OCI-LY3 (cell line): ENCODE data around the gene CNGB1.

Experiments used
- H2AFZ ChIP-seq: fragments of 200-600, 300-600 bp; shearing (Covaris generic); 2 replicates; pipeline ENCODE4 v1.6.0; 2014; ENCODE audit warnings: antibody characterized with exemption, low read depth, low read length
- H3K27ac ChIP-seq: fragments of 200-600, 300-600 bp; sonication (generic); 2 replicates; pipeline ENCODE4 v1.5.1; 2014; ENCODE audit warnings: mild to moderate bottlenecking, low read length, moderate library complexity, mixed read lengths
- H3K27me3 ChIP-seq: fragments of 200-600, 300-600 bp; sonication (generic); 2 replicates; pipeline ENCODE4 v1.6.1; 2014; ENCODE audit warnings: low read depth, low read length, mixed read lengths
- H3K36me3 ChIP-seq: fragments of 200-600, 300-600 bp; sonication (generic); replicated peaks from 2 replicates; pipeline ENCODE3; 2014; ENCODE audit warnings: low read depth, low read length, mixed read lengths
- H3K4me1 ChIP-seq: fragments of 300-600, 200-600 bp; sonication (generic); 2 replicates; pipeline ENCODE4 v1.6.1; 2014; ENCODE audit warnings: low read length, mixed read lengths
- H3K4me2 ChIP-seq: fragments of 200-600, 300-600 bp; sonication (generic); 2 replicates; pipeline ENCODE4 v1.6.1; 2014; ENCODE audit warnings: low read length, mixed read lengths
- H3K4me3 ChIP-seq: fragments of 300-600, 200-600 bp; sonication (generic); 2 replicates; pipeline ENCODE4 v1.5.1; 2014; ENCODE audit warnings: antibody characterized with exemption, mild to moderate bottlenecking, low read length, moderate library complexity
- H3K79me2 ChIP-seq: fragments of 300-600, 200-600 bp; shearing (Covaris generic); 2 replicates; pipeline ENCODE4 v1.6.1; 2014; ENCODE audit warnings: mild to moderate bottlenecking, low read length, mixed read lengths
- H3K9ac ChIP-seq: fragments of 300-600, 200-600 bp; shearing (Covaris generic); 2 replicates; pipeline ENCODE4 v1.6.0; 2014; ENCODE audit warnings: mild to moderate bottlenecking, low read length, moderate library complexity
- H3K9me3 ChIP-seq: fragments of 200-600, 300-600 bp; shearing (Covaris generic); 2 replicates; pipeline ENCODE4 v1.6.1; 2014; ENCODE audit warnings: low read length, mixed read lengths; ENCODE audit not compliant: insufficient read depth
- H4K20me1 ChIP-seq: fragments of 200-600, 300-600 bp; sonication (generic); 2 replicates; pipeline ENCODE4 v1.6.1; 2016; ENCODE audit warnings: low read length, mixed read lengths; ENCODE audit not compliant: insufficient read depth
- EZH2phosphoT487 ChIP-seq: fragments of 200-600 bp; shearing (Covaris generic); IDR thresholded peaks from 2 replicates; pipeline ENCODE4 v1.6.1; 2018; ENCODE audit warnings: antibody characterized with exemption, mixed run types, low read depth
- TF ChIP-seq, protein P1 (sequence below): fragments of 200-600, 300-600 bp; sonication (generic); IDR thresholded peaks from 2 replicates; pipeline ENCODE4 v1.5.1; 2014; ENCODE audit warnings: antibody characterized with exemption, low read length, low read depth

The CNGB1 gene

DNA sequence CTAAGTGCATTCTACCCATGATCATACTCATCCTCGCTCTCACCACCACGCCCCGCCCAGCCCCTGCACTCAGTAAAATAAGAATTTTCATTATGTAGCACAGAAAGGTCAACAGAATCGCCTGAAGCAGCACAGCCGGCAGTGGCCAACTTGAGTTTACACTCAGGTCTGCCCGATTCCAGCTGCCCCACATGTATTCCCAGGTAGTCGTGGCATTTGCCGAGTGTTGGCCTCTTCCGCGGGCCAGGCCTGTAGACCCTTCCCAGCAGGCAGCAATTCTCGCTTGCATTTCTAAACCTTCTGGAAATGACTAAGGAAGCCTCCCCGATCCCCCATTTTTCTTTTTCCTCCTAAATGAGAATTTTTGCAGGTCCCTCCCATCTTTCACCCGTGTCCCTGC lies 609 bp downstream of the CNGB1 start:
- Histone ChIP-seq H3K27me3 (peaks cover 17% of the 10 kb centered on the region), H3K27ac (no peak overlapping the region), H2AFZ (no peak overlapping the region), H3K4me3 (no peak overlapping the region), H3K4me2 (no peak overlapping the region), H3K79me2 (no peaks in the 10 kb centered on the region), H3K36me3 (no peaks in the 10 kb centered on the region), H3K4me1 (0 out of 2 replicates have a peak, but pooled peaks cover 2% of the 10 kb centered on the region), H3K9me3 (no peaks in the 10 kb centered on the region), H4K20me1 (no peaks in the 10 kb centered on the region), H3K9ac (no peak overlapping the region)
- TF ChIP-seq EZH2phosphoT487 = no peak
- TF ChIP-seq, protein P1, sequence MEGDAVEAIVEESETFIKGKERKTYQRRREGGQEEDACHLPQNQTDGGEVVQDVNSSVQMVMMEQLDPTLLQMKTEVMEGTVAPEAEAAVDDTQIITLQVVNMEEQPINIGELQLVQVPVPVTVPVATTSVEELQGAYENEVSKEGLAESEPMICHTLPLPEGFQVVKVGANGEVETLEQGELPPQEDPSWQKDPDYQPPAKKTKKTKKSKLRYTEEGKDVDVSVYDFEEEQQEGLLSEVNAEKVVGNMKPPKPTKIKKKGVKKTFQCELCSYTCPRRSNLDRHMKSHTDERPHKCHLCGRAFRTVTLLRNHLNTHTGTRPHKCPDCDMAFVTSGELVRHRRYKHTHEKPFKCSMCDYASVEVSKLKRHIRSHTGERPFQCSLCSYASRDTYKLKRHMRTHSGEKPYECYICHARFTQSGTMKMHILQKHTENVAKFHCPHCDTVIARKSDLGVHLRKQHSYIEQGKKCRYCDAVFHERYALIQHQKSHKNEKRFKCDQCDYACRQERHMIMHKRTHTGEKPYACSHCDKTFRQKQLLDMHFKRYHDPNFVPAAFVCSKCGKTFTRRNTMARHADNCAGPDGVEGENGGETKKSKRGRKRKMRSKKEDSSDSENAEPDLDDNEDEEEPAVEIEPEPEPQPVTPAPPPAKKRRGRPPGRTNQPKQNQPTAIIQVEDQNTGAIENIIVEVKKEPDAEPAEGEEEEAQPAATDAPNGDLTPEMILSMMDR = no peak

DNA sequence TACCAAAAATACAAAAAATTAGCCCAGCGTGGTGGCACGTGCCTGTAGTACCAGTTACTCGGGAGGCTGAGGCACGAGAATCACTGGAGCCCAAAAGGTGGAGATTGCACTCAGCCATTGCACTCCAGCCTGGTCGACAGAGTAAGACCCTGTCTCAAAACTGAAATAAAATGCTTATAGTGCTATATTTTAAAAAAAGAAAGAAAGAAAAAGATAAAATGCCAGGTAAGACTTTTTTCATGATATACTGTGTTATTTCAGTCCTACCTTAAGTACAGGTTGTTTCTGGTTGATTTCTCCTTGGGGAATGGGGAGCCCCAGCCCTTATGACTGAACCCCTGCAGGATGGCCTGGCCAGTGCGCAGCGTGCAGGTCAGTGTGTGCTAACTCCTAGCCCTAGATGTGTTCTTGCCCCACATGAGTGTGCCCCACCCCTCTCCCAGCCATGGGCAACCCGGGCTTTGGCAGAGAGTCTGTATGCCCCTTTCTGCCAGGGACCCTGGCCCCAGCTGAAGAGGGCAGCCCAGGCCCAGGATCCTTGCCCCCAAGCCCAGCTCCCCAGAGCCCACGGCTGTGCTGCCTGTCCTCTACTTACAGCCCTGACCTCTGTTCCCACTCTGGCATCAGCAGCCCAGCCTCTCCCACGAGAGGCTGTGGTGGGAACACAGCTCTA lies 1.3 kb downstream of the CNGB1 start:
- no peaks in the 10 kb centered on the region for H3K9me3 ChIP-seq
- peaks cover 17% of the 10 kb centered on the region for H3K27me3 ChIP-seq
- H4K20me1 ChIP-seq = no peaks in the 10 kb centered on the region
- no peak overlapping the region for H3K4me3 ChIP-seq
- H3K36me3 ChIP-seq = no peaks in the 10 kb centered on the region
- no peak overlapping the region for H2AFZ ChIP-seq
- no peak overlapping the region for H3K9ac ChIP-seq
- H3K27ac ChIP-seq = no peak overlapping the region
- no peaks in the 10 kb centered on the region for H3K79me2 ChIP-seq
- H3K4me1 ChIP-seq = 0 out of 2 replicates have a peak, but pooled peaks cover 2% of the 10 kb centered on the region
- H3K4me2 ChIP-seq = no peak overlapping the region
- no peak for TF ChIP-seq EZH2phosphoT487
- TF ChIP-seq, protein P1 = no peak

DNA sequence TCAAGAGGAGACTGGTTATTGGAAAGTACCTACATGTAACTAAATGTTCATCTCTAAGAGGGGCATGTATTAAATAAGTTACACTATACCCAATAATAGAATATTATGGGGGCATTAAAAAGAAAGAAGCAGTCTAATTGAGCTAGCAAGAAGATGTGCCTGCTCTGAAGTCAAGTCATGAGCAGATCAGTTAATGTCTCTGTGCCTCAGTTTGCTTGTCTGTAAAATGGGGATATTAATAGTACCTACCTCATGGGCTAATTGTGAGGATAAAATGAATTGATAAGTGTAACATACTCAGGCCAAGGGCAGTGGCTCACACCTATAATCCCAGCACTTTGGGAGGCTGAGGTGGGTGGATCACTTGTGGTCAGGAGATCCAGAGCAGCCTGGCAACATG lies 3.0 kb downstream of the CNGB1 start:
- Histone ChIP-seq H3K4me3 (no peak overlapping the region), H3K79me2 (no peaks in the 10 kb centered on the region), H3K36me3 (no peaks in the 10 kb centered on the region), H3K27me3 (peaks cover 17% of the 10 kb centered on the region), H2AFZ (no peak overlapping the region), H3K9me3 (no peaks in the 10 kb centered on the region), H3K9ac (no peak overlapping the region), H3K27ac (no peak overlapping the region), H3K4me1 (0 out of 2 replicates have a peak, but pooled peaks cover 2% of the 10 kb centered on the region), H4K20me1 (no peaks in the 10 kb centered on the region), H3K4me2 (no peak overlapping the region)
- TF ChIP-seq, protein P1 = no peak
- TF ChIP-seq EZH2phosphoT487 = no peak

DNA sequence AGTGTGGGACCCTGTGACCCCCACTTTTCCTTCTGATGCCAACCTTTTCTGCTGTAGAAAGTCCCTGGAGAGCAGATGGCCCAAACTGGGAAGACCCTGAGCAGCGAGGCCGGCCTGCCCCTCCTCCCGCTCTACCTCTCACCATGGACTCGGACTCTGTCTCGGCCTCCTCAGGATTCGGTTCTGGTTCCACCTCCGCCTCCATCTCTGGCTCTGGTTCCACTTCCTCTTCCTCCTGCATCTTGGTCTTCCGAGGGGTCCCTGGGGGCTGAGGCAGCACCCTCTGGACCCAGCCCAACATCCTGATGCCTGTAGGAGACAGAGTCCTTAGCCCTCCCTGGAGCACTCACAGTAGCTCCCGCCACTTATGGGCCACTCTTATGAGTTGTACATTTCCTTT lies 3.9 kb downstream of the CNGB1 start:
- no peak overlapping the region for H3K9ac ChIP-seq
- H3K36me3 ChIP-seq = no peaks in the 10 kb centered on the region
- 0 out of 2 replicates have a peak, but pooled peaks cover 2% of the 10 kb centered on the region for H3K4me1 ChIP-seq
- H3K9me3 ChIP-seq = no peaks in the 10 kb centered on the region
- H4K20me1 ChIP-seq = no peaks in the 10 kb centered on the region
- TF ChIP-seq EZH2phosphoT487 = no peak
- TF ChIP-seq, protein P1 = no peak
- no peaks in the 10 kb centered on the region for H3K79me2 ChIP-seq
- no peak overlapping the region for H3K4me2 ChIP-seq
- H3K4me3 ChIP-seq = no peak overlapping the region
- no peak overlapping the region for H2AFZ ChIP-seq
- no peak overlapping the region for H3K27ac ChIP-seq
- H3K27me3 ChIP-seq = peaks cover 12% of the 10 kb centered on the region; the same call in 1 of the 2 replicates
